T-helper 1 cell treated with Interleukin-12 subunit alpha and Interleukin-12 subunit beta and Interleukin-4 antibody, amounts not matched to agents 30 ng/mL and 1 ng/mL, for 36 hours (primary cell): ENCODE results near the gene VEGFC. TPM values are rescaled to one million over a fixed set of nuclear protein-coding genes. Genes with fewer than 3 reads are reported as not detected.

Source experiments
- intact Hi-C: fragments of 100-400 bp; cut with micrococcal nuclease; formaldehyde crosslinking; loops from one replicate; pipeline ENCODE4 v1.15.1; 2024
- total RNA-seq: library from RNA; stranded (reverse); gene quantifications from 2 replicates; pipeline ENCODE4 v1.2.3, GENCODE V29; 2022

VEGFC gene
- total RNA-seq, 1 donor from 2014 or later: not detected

GRCh38 chr4:176690716-176691115 is 102.0 kb downstream of the VEGFC start:
- intact Hi-C loops: no loop called here

DNA sequence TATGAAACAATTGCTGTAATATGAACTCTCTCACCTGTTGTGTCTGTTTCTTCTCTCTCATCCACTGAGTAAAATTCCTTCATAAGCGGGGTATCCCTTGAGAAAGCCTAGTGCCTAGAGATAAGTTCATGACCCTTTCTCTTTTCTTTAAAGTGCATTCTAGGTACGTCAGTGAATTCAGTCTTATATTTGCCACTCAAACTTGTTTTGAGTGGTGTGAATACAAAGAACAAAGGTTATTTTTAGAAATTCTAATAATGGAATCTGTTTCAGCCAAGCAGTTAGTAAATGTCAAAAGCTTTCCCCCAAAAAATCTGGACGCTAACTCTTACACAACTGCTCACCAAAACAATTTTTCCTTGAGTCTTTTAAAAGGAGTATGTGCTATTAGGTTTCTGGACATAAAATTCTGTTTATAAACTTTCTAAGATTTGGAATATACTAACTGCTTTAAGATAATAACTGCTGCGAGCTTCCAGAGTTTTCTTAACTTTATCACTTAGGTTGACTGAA is 112.0 kb downstream of the VEGFC start:
- intact Hi-C loops: no loop called here

DNA sequence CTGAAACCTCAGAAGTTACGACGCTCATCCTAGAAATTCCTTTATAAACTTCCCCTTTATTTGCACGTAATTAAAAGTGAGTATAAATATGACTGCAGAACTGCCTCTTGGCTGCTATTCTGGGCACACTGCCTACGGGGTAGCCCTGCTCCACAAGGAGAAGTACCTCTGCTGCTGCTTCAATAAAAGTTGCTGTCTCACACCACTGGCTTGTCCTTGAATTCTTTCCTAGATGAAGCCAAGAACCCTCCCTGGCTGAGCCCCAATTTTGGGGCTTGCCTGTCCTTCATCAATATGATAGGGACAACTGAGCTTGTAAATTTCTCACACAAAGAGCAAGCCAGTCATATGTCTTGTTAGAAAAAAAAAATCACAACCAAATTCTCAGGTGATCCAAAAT is 115.8 kb downstream of the VEGFC start:
- intact Hi-C loops: no loop called here

- intact Hi-C loops: no loop called here
Measured at GRCh38 chr4:176675810-176676209, 116.9 kb downstream of the VEGFC start.

GRCh38 chr4:176671532-176671931 is 121.2 kb downstream of the VEGFC start:
- intact Hi-C loops: no loop called here

- intact Hi-C loops: no loop called here
Measured at GRCh38 chr4:176668324-176668723, 124.4 kb downstream of the VEGFC start.

GRCh38 chr4:176664964-176665363 is 127.8 kb downstream of the VEGFC start:
- intact Hi-C loops: no loop called here

- intact Hi-C loops: no loop called here
Measured at GRCh38 chr4:176660561-176660960, 132.2 kb downstream of the VEGFC start.

DNA sequence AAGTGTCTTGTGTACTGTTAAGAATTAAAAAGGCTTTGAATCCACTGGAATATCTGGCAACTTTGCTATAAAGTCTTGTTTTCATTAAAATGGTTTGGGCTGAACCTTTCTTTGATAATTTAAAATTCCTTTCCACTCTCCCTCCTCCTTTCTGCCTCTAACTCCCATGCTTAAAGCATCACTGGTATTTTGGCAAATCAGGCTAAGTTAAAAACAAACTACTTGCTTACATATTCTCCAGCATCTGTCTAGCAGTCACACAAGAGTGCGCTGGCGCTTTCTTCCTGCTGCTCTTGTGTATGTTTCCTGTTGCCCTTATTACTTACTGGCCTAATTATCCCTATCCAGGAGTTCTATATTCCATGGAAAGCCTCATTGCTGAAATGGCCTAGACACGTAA is 136.6 kb downstream of the VEGFC start:
- intact Hi-C loops: no loop called here

GRCh38 chr4:176654565-176655216 is 138.0 kb downstream of the VEGFC start:
- intact Hi-C loops: no loop called here

- intact Hi-C loops: no loop called here
Measured at GRCh38 chr4:176653401-176654220, 139.1 kb downstream of the VEGFC start.

DNA sequence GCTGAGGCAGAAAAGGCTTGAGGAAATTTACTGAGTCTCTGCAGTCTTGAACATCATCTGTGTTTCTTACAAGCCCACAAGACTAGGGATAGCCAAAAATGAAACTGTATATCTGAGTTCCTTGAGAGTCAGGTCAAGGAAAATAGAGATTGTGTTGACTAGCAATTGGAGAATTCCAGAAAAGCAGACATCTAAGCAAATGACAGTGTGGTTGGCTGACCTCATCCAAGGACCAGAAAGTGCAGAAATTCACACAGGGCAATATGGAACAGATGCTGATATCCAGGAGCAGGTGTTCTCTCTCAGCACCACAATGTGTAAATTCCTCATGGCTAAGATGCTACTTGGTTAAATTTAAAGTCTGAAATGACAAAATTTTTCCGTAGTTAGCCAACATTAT is 146.4 kb downstream of the VEGFC start:
- intact Hi-C loops: no loop called here

- intact Hi-C loops: no loop called here
Measured at GRCh38 chr4:176645246-176645960, 147.3 kb downstream of the VEGFC start.

- intact Hi-C loops: no loop called here
Measured at GRCh38 chr4:176642472-176642871, 150.2 kb downstream of the VEGFC start.

DNA sequence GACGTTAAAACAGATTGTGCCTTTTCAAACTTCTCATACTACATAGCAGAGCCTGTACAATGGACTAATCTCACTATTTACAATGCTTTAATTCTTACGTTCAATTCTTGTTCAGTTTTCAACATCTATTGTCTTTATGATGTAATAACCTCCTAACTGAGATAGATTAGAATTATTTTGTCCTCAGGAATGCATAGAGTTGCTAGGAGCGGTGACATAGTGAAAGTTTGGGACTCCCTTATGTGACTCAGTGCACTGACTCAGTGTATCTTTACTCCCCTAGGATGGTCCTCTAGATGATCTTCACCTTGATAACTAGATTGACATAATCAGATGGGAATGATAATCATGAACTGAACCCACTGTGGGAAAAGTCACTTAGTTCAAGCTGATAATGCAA is 151.5 kb downstream of the VEGFC start:
- intact Hi-C loops: no loop called here

- intact Hi-C loops: no loop called here
Measured at GRCh38 chr4:176638992-176639391, 153.7 kb downstream of the VEGFC start.

GRCh38 chr4:176636292-176636691 is 156.4 kb downstream of the VEGFC start:
- intact Hi-C loops: no loop called here

GRCh38 chr4:176635372-176636261 is 157.1 kb downstream of the VEGFC start:
- intact Hi-C loops: no loop called here
